Calu3 (cell line): ENCODE measurements around the gene GRIN2D. TPM values are rescaled to one million over a fixed set of nuclear protein-coding genes. Genes with fewer than 3 reads are reported as not detected.
A peak's percentile ranks its signal among the peaks of the same experiment; 100 is the strongest.

Experiments used
- BruUV-seq: library from RNA; stranded (reverse); fragments of 400-500 nt; replicated peaks from 2 replicates; lab custom pipeline; 2021; lab: Mats Ljungman, UMichigan
- CTCF ChIA-PET: fragments of 300-600 bp; sonication (Branson Sonifier 250); formaldehyde crosslinking; loops from one replicate; lab custom pipeline; 2022; ENCODE audit warnings: antibody characterized with exemption; lab: Charles Lee
- DNase-seq: peaks from one replicate; pipeline ENCODE4 v3.0.0; 2022
- H3K27ac Mint-ChIP-seq: one replicate; pipeline ENCODE4 v1.8.0; 2022; ENCODE audit warnings: mixed read lengths; ENCODE audit not compliant: unreplicated experiment
- H3K27me3 Mint-ChIP-seq: one replicate; pipeline ENCODE4 v1.8.0; 2022; ENCODE audit warnings: mixed read lengths; ENCODE audit not compliant: unreplicated experiment
- H3K36me3 Mint-ChIP-seq: one replicate; pipeline ENCODE4 v1.8.0; 2022; ENCODE audit warnings: mild to moderate bottlenecking, moderate library complexity, mixed read lengths; ENCODE audit not compliant: insufficient read depth, unreplicated experiment
- H3K4me1 Mint-ChIP-seq: one replicate; pipeline ENCODE4 v1.8.0; 2022; ENCODE audit warnings: mild to moderate bottlenecking, low read depth, mixed read lengths; ENCODE audit not compliant: unreplicated experiment
- H3K4me3 Mint-ChIP-seq: one replicate; pipeline ENCODE4 v1.8.0; 2022; ENCODE audit warnings: mild to moderate bottlenecking, low read depth, moderate library complexity, mixed read lengths; ENCODE audit not compliant: unreplicated experiment
- H3K9me3 Mint-ChIP-seq: one replicate; pipeline ENCODE4 v1.8.0; 2022; ENCODE audit warnings: low read depth, mixed read lengths; ENCODE audit not compliant: unreplicated experiment
- intact Hi-C: fragments of 100-400 bp; cut with micrococcal nuclease; formaldehyde crosslinking; loops from one replicate; pipeline ENCODE4 v1.10.0; 2022; ENCODE audit not compliant: unreplicated experiment
- total RNA-seq: library from RNA; stranded (reverse); gene quantifications from 2 replicates; pipeline ENCODE4 v1.2.3, GENCODE V29; 2022
- TF ChIP-seq, protein P1 (sequence below): fragments of 200-600 bp; IDR thresholded peaks from one replicate; pipeline ENCODE4 v1.8.0; 2022; ENCODE audit warnings: antibody characterized with exemption; ENCODE audit not compliant: unreplicated experiment

GRIN2D gene
- total RNA-seq, 1 experiment from 2014 or later = not detected

DNA sequence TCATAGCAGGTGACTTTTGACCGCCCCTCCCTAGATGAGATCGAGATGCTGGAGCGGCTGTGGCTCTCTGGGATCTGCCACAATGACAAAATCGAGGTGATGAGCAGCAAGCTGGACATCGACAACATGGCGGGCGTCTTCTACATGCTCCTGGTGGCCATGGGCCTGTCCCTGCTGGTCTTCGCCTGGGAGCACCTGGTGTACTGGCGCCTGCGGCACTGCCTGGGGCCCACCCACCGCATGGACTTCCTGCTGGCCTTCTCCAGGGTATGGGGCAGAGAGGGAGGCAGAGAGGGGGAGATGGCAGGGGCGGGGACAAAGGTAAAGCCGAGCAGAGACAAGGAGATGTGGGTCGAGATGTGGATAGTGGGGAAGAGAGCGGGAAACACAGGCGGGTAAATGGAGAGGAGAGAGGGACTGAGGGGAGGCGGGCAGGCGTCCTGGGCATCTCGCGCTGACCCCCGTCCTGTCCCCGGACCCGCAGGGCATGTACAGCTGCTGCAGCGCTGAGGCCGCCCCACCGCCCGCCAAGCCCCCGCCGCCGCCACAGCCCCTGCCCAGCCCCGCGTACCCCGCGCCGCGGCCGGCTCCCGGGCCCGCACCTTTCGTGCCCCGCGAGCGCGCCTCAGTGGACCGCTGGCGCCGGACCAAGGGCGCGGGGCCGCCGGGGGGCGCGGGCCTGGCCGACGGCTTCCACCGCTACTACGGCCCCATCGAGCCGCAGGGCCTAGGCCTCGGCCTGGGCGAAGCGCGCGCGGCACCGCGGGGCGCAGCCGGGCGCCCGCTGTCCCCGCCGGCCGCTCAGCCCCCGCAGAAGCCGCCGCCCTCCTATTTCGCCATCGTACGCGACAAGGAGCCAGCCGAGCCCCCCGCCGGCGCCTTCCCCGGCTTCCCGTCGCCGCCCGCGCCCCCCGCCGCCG is 48.9 kb downstream of the GRIN2D start:
- H3K4me3 Mint-ChIP-seq = peak overlapping the region; percentile 42
- intact Hi-C loops = no loop called here
- DNase-seq = no peak

DNA sequence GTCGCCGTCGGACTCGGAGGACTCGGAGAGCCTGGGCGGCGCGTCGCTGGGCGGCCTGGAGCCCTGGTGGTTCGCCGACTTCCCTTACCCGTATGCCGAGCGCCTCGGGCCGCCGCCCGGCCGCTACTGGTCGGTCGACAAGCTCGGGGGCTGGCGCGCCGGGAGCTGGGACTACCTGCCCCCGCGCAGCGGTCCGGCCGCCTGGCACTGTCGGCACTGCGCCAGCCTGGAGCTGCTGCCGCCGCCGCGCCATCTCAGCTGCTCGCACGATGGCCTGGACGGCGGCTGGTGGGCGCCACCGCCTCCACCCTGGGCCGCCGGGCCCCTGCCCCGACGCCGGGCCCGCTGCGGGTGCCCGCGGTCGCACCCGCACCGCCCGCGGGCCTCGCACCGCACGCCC is 49.8 kb downstream of the GRIN2D start:
- Mint-ChIP-seq H3K9me3 (no peaks in the 10 kb centered on the region), H3K36me3 (peaks cover 41% of the 10 kb centered on the region), H3K4me3 (no peak overlapping the region), H3K27me3 (peaks cover 39% of the 10 kb centered on the region), H3K4me1 (peaks cover 16% of the 10 kb centered on the region), H3K27ac (no peak overlapping the region)
- BruUV-seq = no TSS peak
- peak; percentile 43 for DNase-seq
- TF ChIP-seq, protein P1, sequence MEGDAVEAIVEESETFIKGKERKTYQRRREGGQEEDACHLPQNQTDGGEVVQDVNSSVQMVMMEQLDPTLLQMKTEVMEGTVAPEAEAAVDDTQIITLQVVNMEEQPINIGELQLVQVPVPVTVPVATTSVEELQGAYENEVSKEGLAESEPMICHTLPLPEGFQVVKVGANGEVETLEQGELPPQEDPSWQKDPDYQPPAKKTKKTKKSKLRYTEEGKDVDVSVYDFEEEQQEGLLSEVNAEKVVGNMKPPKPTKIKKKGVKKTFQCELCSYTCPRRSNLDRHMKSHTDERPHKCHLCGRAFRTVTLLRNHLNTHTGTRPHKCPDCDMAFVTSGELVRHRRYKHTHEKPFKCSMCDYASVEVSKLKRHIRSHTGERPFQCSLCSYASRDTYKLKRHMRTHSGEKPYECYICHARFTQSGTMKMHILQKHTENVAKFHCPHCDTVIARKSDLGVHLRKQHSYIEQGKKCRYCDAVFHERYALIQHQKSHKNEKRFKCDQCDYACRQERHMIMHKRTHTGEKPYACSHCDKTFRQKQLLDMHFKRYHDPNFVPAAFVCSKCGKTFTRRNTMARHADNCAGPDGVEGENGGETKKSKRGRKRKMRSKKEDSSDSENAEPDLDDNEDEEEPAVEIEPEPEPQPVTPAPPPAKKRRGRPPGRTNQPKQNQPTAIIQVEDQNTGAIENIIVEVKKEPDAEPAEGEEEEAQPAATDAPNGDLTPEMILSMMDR = no peak
- CTCF ChIA-PET = interaction anchor here (0.5 to 1.4 kb wide), 5 partner anchors 19 to 207 kb away, joined by 3 to 4 read pairs (median 3); partner anchors contain the start of gene KDELR1
- intact Hi-C loops = no loop called here

More for the DNA sequence above, 48.9 kb downstream of the GRIN2D start:
- peaks cover 47% of the 10 kb centered on the region for H3K27me3 Mint-ChIP-seq
- H3K9me3 Mint-ChIP-seq = no peaks in the 10 kb centered on the region
- TF ChIP-seq, protein P1 = no peak
- CTCF ChIA-PET = interaction anchor here (1.1 to 1.4 kb wide), 2 partner anchors 27 to 51 kb away, joined by 3 read pairs; partner anchors contain the start of gene KDELR1
- peaks cover 34% of the 10 kb centered on the region for H3K36me3 Mint-ChIP-seq
- no peak overlapping the region for H3K27ac Mint-ChIP-seq
- BruUV-seq = no TSS peak
- peaks cover 16% of the 10 kb centered on the region for H3K4me1 Mint-ChIP-seq

Other genes with a start within 250 kb of the GRIN2D start
- gene LIG1, start 223.3 kb upstream of the GRIN2D start, total RNA-seq = 99.3 and 99.4 TPM in 2 replicates
- gene ZSWIM9, start 223.0 kb upstream of the GRIN2D start, total RNA-seq = 16.4 and 17.4 TPM in 2 replicates
- gene CARD8, start 137.8 kb upstream of the GRIN2D start, total RNA-seq = 32.3 and 34.0 TPM in 2 replicates
- gene ZNF114, start 123.6 kb upstream of the GRIN2D start, total RNA-seq = 0.69 and 0.78 TPM in 2 replicates
- gene EMP3, start 68.1 kb upstream of the GRIN2D start, total RNA-seq = 27.5 and 29.5 TPM in 2 replicates
- gene TMEM143, start 29.7 kb upstream of the GRIN2D start, total RNA-seq = 10.4 and 14.8 TPM in 2 replicates
- gene SYNGR4, start 29.3 kb upstream of the GRIN2D start, total RNA-seq = not detected in 2 replicates
- gene KDELR1, start 2.1 kb upstream of the GRIN2D start, total RNA-seq = 185 and 194 TPM in 2 replicates
- 75.0 and 76.7 TPM in 2 replicates for gene GRWD1, start 52.3 kb downstream of the GRIN2D start, total RNA-seq
- 9.6 and 9.9 TPM in 2 replicates for gene KCNJ14, start 61.9 kb downstream of the GRIN2D start, total RNA-seq
- gene CYTH2, start 75.7 kb downstream of the GRIN2D start, total RNA-seq = 98.1 and 109 TPM in 2 replicates
- gene LMTK3, start 118.2 kb downstream of the GRIN2D start, total RNA-seq = 1.0 and 2.4 TPM in 2 replicates
- 0.64 TPM in 1 of 2 replicates, not detected in the other for gene SULT2B1, start 158.5 kb downstream of the GRIN2D start, total RNA-seq
- not detected in 2 replicates for gene SPACA4, start 213.1 kb downstream of the GRIN2D start, total RNA-seq
- 8.2 and 13.3 TPM in 2 replicates for gene FAM83E, start 221.4 kb downstream of the GRIN2D start, total RNA-seq
- gene RPL18, start 225.5 kb downstream of the GRIN2D start, total RNA-seq = 1,224 and 1,339 TPM in 2 replicates
- gene SPHK2, start 225.8 kb downstream of the GRIN2D start, total RNA-seq = 20.5 and 24.2 TPM in 2 replicates
- 4.3 and 4.9 TPM in 2 replicates for gene DBP, start 243.7 kb downstream of the GRIN2D start, total RNA-seq